Activated gamma-delta T cell treated with anti-CD3 and anti-CD28 coated beads, Interleukin-2, amount 50 U/mL, for 16 hours (primary cell): Measurements from ENCODE around the gene METTL24.

Source experiments
- DNase-seq: peaks from one replicate; pipeline ENCODE4 v3.0.0-alpha.2; 2020; ENCODE audit warnings: low read depth

Gene METTL24

DNA sequence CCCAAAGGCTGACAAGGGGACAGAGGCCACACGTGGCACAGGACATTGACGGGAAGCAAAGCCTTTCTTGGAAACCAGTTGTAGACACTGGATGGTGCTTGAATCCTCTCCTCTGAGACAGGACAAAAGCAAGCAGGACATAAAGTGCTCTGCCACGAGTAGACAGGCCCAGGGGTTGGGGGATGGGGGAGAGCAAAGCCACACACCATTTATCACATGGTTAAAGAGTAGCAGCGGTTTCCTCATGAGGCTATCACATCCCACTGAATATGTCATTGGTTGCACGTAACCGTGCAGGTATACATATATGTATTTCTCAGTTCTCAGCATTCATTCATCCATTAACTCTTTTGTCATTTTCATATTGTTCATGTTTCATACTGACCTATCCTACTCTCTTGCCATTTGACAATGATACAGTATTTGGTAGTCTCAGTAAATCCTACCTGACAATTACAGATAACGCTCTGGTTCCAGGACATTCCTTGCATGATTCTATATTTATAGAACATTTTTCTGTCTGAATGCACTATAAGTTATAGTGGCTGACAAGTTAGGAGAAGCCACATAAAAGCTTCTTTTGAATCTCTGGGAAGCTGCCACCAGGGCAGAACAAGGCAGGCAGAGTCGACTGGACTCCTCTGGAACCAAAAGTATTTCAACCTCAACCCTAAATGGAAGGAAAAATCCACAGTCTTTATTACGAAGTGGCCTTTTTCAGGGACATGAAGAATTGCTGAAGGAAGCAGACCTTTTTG is 23.5 kb downstream of the METTL24 start:
- DNase-seq: no peak

DNA sequence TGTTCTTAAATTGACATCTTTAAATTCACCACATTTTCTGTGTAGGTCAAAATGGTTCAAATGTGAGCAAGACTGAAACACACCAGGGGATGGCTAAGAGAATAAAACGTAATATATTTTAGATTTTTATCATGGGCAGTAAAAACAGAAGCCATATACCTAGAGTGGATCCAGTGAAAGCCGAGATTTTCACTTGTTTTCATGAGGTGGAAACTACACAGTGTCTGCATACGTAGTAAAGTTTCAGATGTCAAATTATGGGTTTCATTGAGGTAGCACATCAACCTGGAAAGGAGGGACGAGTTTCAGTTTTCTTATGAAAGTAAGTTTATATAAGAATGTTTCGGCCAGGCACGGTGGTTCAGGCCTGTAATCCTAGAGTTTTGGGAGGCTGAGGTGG is 25.9 kb downstream of the METTL24 start:
- no peak for DNase-seq

DNA sequence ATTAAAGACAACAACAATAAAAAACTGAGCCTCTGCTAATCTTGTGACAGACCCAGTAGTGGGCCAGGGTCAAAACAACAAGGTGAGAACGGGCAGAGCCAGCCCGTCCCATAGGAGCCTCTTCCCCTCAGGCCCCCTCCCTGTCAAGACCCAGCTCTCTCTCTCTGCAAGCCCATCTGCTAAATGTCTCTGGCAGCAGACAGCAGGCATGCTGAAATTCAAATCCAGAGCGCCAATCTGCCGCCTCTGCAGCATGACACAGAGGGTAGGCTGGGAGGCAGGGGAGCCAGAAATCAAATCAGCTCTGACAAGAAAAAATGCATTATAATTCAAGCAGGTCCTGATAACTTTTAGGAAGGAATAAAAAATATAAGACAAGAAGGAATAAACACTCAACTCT is 26.3 kb downstream of the METTL24 start:
- DNase-seq: no peak

DNA sequence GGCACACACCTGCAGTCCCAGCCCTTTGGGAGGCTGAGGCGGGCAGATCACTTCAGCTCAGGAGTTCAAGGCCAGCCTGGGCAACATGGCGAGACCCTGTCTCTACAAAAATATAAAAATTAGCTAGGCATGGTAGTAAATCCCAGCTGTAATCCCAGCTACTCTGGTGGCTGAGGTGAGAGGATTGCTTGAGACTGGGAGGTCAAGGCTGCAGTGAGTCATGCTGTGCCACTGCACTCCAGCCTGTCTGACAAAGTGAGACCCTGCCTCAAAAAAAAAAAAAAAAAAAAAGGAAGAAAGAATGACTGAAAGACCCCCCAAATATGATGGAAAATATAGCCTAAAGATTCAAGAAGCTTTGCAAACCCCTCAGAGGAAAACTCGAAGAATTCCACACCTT is 26.8 kb downstream of the METTL24 start:
- DNase-seq: no peak

DNA sequence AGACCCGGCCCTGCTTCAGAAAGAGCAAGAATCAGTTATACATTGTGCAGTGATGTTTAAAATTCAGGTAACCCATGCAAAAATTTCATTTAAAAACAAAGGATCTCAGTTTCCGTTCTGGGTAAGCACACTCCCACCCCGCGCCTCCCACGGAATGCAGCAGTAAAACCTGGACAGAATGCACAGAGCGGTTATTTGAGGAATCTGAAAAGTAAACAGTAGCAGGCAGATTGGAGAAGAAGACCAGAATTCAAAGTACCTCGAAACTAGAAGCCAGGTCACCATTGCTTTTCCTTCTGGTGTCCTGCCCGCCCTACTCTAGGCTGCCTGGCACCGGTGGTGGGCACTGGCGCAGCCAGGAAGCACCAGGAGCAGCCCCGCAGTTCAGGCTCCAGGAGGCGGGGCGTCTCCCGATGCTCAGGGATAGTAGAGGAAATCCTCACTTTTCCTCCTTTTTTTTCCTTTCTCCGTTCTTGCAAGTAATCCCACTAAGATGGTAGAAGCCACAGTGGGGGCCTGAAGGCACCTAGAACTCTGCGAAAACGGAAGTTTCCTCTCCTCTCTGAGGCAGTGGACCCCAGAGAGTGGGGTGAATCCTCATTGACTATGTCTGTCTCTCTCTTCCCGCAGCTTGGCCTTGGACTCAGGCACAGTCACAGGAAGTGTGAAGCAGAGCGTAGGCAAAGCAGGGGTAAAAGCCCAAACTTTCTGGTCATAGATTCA is 28.3 kb downstream of the METTL24 start:
- no peak for DNase-seq

DNA sequence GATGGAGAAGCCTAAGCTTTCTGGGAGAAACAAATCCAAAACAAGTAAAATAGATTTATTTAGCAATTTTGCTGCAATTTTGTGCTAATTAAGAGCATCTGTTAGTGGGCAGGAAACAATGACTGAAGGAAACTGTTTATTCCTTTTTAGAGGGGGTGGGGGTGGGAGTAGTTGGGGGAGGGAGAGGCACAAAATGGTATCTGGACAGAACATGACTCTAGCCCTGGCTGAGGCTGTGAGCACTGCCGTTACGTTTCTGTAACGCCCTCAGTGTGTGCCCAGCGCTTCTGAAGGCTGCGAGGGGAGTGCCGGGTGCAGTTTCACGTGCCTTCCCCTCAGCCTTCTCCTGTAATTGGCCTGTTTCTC is 28.8 kb downstream of the METTL24 start:
- DNase-seq: no peak

DNA sequence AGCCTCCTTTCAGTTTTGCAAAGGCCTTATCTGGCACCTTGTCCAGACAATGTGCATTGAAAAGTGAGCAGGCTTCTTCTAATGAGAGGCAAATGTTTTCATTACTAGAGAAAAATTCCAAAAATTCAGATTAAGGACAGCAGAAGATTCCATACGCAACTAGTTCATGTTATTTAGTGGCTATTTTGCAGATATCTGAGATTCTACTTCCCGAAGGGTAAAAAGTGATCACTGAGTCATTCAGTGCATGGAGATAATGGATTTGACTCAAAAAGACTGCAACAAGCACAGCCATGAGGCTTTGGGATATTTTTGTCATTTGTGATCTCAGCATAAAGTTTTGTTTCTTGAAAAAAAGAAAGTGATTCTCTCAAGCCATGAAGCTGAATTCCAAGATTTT is 29.9 kb downstream of the METTL24 start:
- DNase-seq: no peak

DNA sequence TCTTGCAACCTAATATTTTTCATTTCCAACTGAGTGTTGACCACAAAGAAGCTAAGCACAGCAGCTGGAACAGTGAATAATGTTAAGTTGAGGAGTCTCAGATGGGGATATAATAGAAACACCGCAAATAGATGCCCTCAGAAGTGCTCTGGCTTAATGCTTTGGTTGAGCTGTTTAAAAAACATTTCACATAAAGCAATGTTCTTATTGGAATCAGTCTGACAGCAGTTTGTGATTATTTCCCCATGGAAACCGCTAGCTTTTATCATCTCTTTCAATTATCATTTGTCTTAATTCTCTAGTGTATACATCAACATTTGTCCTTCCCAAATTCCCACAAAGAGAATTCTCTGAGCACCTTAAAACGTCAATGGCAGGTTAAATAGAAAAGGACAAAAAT is 30.8 kb downstream of the METTL24 start:
- no peak for DNase-seq

DNA sequence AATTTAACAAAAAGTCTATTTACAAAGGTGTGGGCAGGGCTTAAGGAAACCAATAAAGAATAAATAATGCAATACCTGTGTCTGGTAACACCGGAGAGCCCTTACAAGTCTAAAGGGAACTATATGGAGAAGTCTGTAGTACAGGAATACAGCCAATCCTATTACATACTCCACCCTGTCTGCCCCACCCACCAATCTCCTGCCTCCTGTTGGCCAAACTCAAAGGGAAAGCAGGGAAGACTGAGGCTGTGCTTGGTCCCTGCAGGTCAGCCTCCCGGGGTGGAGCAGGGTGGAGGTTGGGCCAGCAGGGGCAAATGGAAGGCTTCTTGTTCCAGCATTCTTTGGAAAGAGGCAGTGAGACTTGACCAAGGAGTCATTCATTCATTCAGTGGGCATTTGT is 31.5 kb downstream of the METTL24 start:
- DNase-seq: no peak

DNA sequence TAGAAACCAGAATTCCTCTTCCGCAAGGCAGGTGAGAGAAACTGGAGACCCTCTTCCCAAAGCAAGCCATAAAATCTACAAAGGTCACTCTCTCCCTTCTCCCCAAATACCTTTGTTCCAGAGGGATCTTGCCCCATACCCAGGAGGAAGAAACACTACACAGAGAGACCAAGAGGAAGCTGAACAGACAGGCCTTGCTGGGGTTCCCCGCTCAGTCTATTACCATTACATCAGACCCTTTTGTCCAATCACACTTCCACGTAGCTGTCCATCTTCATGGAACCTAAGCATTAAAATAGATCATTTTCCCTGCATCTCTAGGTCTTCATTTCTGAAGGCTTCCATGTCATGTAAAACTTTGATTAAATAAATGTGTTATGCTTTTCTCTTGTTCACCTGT is 32.1 kb downstream of the METTL24 start:
- no peak for DNase-seq

DNA sequence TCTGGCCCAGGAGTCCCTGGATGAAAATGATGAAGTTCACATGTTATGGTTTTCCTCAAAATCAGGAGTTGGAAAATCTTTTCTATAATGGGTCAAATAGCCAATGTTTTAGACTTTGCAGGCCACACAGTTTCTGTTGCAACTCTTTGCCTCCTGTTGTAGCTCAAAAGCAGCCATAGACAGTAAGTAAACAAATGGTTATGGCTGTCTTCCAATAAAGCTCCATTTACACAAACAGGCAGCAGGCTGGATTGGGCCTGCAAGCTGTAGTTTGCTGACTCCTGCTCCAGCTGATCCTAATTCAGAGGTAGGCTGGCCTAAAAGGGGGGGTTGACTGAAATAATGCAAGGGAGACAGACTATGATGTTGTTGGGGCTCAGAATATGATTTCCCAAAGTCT is 33.0 kb downstream of the METTL24 start:
- no peak for DNase-seq

DNA sequence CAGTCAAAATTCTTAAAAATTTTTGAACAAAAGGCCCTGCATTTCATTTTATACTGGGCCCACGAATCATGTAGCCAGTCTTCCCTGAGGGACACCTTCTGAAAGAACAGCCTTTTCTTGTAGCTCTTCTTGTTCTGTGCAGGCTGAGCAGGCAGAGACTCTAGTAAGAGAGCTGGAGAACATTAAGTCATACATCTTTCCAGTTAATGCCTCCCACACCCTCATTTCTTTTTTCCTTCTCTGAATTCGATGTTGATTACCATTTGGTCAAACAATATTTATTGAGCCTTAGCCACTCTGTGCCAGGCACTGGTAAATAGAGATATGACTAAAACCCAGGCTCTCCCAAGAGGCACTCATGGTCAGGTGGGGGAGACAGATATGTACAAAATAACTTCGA is 33.6 kb downstream of the METTL24 start:
- no peak for DNase-seq

DNA sequence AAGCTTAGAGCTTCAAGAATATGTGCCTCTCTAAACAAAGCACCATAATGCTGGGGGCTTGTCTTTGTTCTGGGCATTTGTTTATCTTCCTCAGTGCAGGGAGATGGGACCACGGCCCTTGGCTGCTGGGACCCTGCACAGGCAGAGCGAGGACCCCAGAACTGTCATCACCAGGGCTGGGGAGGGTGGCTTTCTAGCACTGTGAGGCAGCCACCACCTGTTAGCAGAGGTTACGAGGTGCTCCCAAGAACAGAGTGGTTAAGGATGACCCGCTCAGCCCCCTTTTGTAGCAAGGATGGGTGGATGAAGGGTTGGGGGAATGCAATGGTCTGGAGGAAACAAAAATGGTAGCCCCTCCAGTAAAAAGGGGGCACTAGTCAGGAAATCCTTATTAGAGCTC is 34.9 kb downstream of the METTL24 start:
- DNase-seq: no peak

DNA sequence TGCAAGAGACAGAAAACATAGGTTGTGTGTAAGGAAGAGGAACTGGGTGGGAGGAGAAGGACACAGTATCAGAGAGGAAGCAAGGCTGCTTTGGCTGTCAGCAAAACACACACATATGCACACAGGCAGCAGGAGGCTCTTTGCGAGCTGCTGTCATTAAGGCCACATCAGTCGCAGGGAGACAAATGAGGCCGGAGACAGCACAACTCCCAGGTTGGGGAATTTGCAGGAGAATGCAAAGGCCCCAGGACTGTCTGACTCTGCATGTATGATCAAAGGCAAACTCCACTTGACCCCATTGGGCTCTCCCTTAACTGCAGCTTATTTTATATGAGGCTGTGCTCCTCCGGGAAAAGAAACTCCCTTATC is 35.3 kb downstream of the METTL24 start:
- no peak for DNase-seq

DNA sequence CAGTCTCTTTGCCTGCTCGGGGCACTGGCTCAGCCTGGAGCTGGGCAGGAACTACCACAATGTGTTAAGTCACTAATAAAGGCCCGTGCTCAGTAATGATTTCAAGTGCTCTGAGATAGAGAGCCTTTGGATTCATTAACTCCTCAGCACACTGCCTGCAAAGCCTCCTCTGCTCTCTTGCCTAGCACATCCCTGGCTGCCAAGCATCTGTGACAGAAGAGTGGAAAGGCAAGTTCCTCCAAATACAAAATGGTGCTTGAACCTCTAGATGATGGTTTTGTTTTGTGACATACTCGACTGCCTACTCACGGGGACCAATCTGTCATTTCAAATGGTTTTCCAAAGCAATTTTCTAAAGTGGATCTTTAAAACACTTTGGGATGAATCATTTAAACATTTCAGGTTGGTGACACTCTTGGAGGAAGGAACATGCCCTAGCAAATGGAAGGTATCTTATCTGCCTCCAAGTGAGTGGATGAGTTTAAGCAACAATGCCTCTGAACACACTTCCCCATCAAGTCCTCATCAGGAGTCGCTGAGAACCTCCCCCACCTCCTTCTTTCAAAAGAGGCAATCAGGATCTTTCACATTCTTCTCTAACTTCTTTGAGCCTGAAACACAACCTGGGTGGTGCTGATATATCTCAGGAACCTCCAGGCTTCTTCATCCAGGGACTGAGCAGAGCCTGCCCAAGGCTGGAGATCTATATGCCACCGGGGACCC is 35.8 kb downstream of the METTL24 start:
- DNase-seq: no peak

DNA sequence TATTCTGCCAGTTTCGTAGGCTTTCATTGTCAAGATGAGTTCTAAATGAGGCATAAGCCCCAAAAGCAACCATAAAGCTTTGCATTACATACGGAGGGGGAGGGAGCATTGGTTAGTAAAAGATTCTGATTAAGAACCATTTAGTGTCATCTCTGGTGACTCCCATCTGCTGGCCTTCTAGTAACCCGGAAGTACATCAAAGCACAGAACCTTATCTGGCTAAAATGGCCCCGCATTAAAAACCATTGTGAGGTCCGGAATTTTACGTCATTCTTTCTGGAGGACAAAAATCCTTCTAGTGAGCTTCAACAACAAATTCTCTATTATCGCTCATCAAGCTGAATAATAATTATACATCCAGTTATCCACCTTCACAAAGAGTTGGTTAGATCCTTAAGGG is 37.8 kb downstream of the METTL24 start:
- no peak for DNase-seq

DNA sequence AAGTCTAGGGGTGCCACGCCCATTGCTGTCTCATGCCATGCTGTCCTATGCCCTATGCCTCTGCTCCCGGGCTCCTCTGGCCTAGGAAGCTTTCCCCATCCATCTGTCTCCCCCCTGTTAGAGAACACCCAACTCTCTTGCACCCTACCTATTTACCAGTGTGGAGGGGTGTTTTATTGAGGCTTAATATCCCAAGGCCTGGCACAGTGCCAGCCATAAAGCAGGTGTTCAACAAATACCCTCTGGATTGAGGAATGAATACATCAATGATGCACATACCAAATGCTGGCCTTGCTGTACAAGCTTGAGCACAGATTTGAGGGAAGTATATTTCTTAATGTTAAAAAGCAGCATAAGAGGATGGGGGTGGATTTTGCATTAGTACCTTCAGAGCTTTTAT is 38.3 kb downstream of the METTL24 start:
- DNase-seq: no peak

DNA sequence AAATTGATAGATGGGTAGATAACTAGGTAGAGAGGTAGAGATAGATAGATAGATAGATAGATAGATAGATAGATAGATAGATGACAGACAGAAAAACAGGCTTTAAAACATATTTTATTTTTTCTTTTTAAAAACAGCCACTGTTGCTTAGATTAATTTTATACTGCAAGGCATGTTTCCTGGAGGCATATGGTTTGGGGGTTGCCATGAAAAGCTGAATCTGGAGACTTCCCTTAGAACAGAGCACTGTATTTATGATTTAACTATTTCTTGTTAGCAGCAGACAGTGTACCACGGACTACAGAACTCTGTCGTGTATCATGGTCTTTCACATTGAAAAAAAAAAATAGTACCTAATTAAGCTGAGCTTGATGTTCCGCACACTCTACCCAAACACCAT is 38.8 kb downstream of the METTL24 start:
- DNase-seq: no peak

DNA sequence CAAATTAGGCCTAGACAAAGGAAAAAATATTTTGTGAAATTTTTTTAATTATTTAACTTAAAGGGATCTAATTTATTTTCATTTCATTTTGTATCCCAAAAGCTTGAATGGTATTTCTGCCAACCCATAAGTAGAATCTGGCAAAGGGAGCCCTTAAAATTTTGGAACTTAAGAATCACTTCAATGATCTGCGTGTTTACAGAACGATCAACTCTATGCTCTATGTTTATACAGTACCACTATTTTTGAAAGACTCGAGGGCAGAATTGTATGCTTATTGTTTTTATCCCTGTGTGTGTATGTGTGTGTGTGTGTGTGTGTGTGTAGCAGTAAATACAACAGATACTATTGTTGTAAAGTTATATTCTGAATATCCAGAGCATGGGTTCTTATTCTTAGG is 39.2 kb downstream of the METTL24 start:
- no peak for DNase-seq

DNA sequence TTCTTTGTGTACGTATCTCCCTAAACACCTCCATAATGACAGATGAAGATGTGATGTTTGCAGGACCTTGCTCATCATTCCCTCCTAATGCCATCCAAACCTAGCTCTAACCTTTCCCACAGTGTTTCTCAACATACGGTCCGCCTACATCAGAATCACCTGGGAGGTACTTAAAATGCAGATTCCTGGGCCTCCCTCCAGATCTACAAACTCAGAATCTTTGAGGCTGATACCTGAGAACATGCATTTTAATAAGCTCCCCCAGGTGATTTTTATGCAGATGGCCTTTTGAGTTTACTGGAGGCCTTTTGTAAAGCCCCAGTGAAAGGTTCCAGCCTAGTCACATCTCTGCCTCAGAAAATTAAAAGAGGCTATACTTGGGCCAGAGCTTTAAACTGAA is 40.5 kb downstream of the METTL24 start:
- no peak for DNase-seq

DNA sequence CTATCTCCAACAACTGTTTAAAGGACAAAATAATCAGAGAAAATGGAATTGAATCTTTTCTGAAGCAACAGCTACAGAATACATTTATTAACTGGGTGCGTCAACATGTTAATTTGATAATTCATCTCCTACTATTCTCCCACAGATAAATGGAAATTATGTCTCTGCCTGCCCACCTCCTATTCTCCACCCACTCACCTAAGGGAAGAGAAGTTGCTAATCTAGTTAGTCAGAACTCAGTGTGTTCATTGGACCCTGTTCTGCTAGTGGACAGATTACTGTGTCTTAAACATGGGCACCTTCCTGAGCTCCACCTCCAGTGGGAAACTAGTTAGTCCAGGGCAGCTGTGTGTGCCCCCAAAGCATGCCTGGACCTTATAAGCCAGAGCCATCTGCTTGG is 41.0 kb downstream of the METTL24 start:
- DNase-seq: no peak

DNA sequence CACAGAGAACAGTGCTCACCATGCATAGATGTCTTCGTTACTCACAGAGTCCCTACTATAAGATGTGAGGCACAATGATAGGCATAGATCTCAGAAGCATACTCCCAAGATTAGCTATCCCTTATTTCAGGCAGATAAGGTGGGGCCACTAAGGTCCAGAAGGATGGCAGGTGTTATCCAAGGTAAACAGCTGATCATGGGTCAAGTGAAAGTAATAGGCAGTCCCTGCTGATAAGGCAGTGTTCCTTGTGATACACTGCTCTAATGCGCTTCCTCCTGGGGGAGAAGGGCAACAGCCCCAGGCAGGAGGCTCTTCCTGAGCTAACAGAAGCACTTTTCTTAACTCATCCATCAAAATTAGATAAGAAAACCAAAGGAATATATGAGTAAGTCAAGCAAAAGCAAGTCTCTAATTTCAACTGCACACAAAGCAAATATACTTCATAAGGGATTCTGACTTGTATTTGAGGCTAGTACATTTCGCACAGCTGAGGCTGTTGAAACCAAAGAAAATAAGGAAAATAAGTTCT is 42.2 kb downstream of the METTL24 start:
- no peak for DNase-seq

DNA sequence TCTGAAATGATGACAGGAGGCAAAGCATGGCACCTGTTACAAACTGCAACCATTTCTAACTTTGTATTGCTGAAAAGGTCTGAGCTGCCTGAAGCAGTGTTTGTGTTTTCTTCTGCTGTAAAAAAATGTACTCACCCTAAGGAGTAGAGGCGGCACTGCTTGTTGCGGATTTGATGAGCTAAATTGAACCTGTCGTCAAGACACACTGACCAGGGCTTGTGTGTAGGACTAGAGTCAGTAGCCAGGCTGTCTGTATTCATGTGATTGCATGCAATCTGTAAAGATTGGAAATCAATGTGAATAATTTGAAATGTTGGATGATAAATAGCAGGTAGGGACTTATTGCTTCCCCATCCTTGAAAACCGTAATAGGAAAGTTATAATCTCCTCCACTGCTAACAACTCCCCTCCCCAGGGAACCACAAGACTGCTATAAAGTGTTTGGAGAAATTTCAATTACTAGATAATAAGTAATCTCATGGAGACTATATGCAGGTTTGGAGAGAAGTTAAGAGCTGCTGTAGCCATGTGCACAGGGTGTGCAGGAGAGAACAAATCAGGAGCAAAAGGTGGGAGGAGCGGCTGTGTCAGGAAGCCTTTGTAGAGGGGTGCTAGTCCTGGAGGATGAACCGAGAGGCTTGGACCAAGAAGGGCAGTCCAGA is 42.8 kb downstream of the METTL24 start:
- DNase-seq: no peak
